ENCODE measurements around the gene SERHL2. TPM values are rescaled to one million over a fixed set of nuclear protein-coding genes. Genes with fewer than 3 reads are reported as not detected.
"Not testable (repeated sequence)": the region's sequence is repeated elsewhere in the genome, so short reads cannot be mapped to it uniquely, and the experiment has no call there.

The SERHL2 gene
- total and polyA plus RNA-seq, 2 donors (not counting 3 experiments of a cell fraction or from before 2014, with no cell fraction given): 0.80 to 2.0 TPM

DNA sequence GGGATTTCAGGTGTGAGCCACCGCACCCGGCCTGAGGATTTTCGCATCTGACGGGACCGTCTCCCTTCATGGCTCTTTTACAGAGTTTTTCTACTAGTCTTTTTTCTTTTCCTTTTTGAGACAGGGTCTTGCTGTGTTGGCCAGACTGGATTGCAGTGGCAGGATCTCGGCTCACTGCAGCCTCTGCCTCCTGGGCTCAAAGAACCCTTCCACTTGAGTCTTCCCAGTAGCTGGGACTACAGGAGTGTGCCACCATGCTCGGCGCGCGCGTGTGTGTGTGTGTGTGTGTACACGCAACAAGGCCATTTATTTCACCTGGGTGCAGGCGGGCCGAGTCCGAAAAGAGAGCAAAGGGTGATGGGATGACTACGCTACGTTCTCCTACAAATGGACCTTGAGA lies 10.9 kb downstream of the SERHL2 start:
- CTCF ChIA-PET: no interaction called here
- intact Hi-C loops (cut with micrococcal nuclease): no loop called here
- no TSS peak for BruUV-seq (replicated peaks)

DNA sequence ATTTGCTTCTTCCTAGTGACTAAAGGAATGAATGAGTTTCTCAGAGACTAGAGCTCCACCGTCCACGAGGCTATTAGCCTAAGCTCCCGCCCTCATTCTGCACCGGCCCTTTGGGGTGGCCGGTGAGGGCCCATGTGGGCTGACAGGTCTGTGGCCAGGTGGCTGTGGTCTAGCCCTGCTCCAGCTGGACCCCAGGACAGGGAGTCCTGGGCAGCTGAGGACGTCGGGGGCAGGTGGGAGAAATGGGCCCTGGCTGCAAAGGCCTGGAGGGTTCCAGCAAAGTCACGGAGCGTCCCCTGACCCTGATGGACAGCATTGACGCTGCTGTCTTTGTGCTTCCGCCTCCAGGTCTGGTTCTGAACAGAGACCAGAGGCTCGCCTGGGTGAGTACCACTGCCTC lies 12.2 kb downstream of the SERHL2 start:
- intact Hi-C loops (cut with micrococcal nuclease): no loop called here
- CTCF ChIA-PET: no interaction called here
- Histone ChIP-seq H3K9me3 (replicated peaks; ENCODE audit: control insufficient read depth, insufficient read depth, low read length) (no peaks in the 10 kb centered on the region), H2AFZ (ENCODE audit: low read depth, low read length) (no peak overlapping the region), H3K27me3 (ENCODE audit: control insufficient read depth in 2 of 2, insufficient read depth in 2 of 2, low read length in 2 of 2) (no peaks in the 10 kb centered on the region), H3K4me3 (replicated peaks in 1 of 3; ENCODE audit: insufficient read depth in 1 of 3, low read depth in 1 of 3, low read length in 3 of 3) (no peak overlapping the region), H3K36me3 (ENCODE audit: control insufficient read depth in 2 of 2, extremely low read depth in 1 of 2, insufficient read depth in 2 of 2, low read length in 2 of 2) (no peaks in the 10 kb centered on the region), H3K9me1 (replicated peaks; ENCODE audit: control insufficient read depth, extremely low read depth, insufficient read depth, low read length) (no peaks in the 10 kb centered on the region), H3K79me2 (ENCODE audit: control insufficient read depth, insufficient read depth, low read length) (no peaks in the 10 kb centered on the region), H4K20me1 (replicated peaks; ENCODE audit: control insufficient read depth, extremely low read depth, insufficient read depth, low read length) (no peaks in the 10 kb centered on the region), H3K9ac (replicated peaks; ENCODE audit: extremely low read depth, insufficient read depth, low read length) (no peak overlapping the region), H3K4me2 (ENCODE audit: insufficient read depth, low read length) (no peak overlapping the region), H3K4me1 (ENCODE audit: control insufficient read depth, extremely low read depth, insufficient read depth, low read length) (no peaks in the 10 kb centered on the region), H3K27ac (ENCODE audit: insufficient read depth, low read depth, low read length) (no peak overlapping the region)
- no peak for DNase-seq (ENCODE audit: low read depth, low spot score)
- dilution Hi-C loops (cut with MboI; ENCODE audit: extremely low pct_ligation_motif_present, low sequenced_read_pairs): no loop called here
- FAIRE-seq: no peak
- TF ChIP-seq, protein P1, sequence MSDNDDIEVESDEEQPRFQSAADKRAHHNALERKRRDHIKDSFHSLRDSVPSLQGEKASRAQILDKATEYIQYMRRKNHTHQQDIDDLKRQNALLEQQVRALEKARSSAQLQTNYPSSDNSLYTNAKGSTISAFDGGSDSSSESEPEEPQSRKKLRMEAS (IDR thresholded peaks at IDR 0.05; ENCODE audit: insufficient read depth, insufficient read length): no peak
- no peak for TF ChIP-seq JUN (IDR thresholded peaks at IDR 0.05; ENCODE audit: borderline replicate concordance, insufficient read depth, insufficient read length, low read depth)
- no peak for TF ChIP-seq POLR2AphosphoS5 (IDR thresholded peaks at IDR 0.05; ENCODE audit: insufficient read depth, low read depth, low read length)
- POLR2A ChIA-PET: interaction anchor here (0.6 kb wide), 1 partner anchor 42 kb away, joined by 9 read pairs; no protein-coding TSS in a partner anchor
- BruUV-seq (replicated peaks): no TSS peak

More for the DNA sequence above, 10.9 kb downstream of the SERHL2 start:
- TF ChIP-seq FOS (IDR thresholded peaks at IDR 0.05; ENCODE audit: borderline replicate concordance, insufficient read depth, low read length) (no peak), JUN (IDR thresholded peaks at IDR 0.05; ENCODE audit: borderline replicate concordance, insufficient read depth, insufficient read length, low read depth) (no peak), POLR2AphosphoS5 (IDR thresholded peaks at IDR 0.05; ENCODE audit: insufficient read depth, low read depth, low read length) (no peak), MYC (IDR thresholded peaks at IDR 0.05; ENCODE audit: low read depth, low read length) (no peak)
- TF ChIP-seq, protein P1 (IDR thresholded peaks at IDR 0.05; ENCODE audit: insufficient read depth, insufficient read length): no peak
- H3K79me2 ChIP-seq (ENCODE audit: control insufficient read depth, insufficient read depth, low read length): no peaks in the 10 kb centered on the region
- H3K4me2 ChIP-seq (ENCODE audit: insufficient read depth, low read length): no peak overlapping the region
- no peak overlapping the region for H2AFZ ChIP-seq (ENCODE audit: low read depth, low read length)
- no peaks in the 10 kb centered on the region for H3K27me3 ChIP-seq (ENCODE audit: control insufficient read depth in 2 of 2, insufficient read depth in 2 of 2, low read length in 2 of 2)
- H4K20me1 ChIP-seq (replicated peaks; ENCODE audit: control insufficient read depth, extremely low read depth, insufficient read depth, low read length): no peaks in the 10 kb centered on the region
- POLR2A ChIA-PET: no interaction called here
- no peaks in the 10 kb centered on the region for H3K9me1 ChIP-seq (replicated peaks; ENCODE audit: control insufficient read depth, extremely low read depth, insufficient read depth, low read length)
- dilution Hi-C loops (cut with MboI; ENCODE audit: extremely low pct_ligation_motif_present, low sequenced_read_pairs): no loop called here
- no peak for DNase-seq (ENCODE audit: low read depth, low spot score)
- no peaks in the 10 kb centered on the region for H3K36me3 ChIP-seq (ENCODE audit: control insufficient read depth in 2 of 2, extremely low read depth in 1 of 2, insufficient read depth in 2 of 2, low read length in 2 of 2)
- H3K9ac ChIP-seq (replicated peaks; ENCODE audit: extremely low read depth, insufficient read depth, low read length): no peak overlapping the region
- no peaks in the 10 kb centered on the region for H3K9me3 ChIP-seq (replicated peaks; ENCODE audit: control insufficient read depth, insufficient read depth, low read length)
- no peak overlapping the region for H3K4me3 ChIP-seq (replicated peaks in 1 of 3; ENCODE audit: insufficient read depth in 1 of 3, low read depth in 1 of 3, low read length in 3 of 3)
- no peak for FAIRE-seq
- no peak overlapping the region for H3K27ac ChIP-seq (ENCODE audit: insufficient read depth, low read depth, low read length)
- no peaks in the 10 kb centered on the region for H3K4me1 ChIP-seq (ENCODE audit: control insufficient read depth, extremely low read depth, insufficient read depth, low read length)

DNA sequence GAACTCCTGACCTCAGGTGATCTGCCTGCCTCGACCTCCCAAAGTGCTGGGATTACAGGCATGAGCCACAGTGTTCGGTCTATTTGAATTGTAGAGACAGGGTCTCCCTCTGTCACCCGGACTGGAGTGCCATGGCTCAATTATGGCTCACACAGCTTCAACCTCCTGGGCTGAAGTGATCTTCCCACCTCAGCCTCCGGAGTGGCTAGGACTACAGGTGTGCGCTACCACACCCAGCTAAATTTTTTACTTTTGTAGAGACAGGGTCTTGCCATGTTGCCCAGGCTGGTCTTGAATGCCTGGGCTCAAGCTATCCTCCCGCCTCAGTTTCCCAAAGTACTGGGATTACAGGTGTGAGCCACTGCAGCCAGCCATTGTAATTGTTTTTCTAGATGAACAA lies 14.2 kb downstream of the SERHL2 start:
- POLR2A ChIA-PET; CTCF ChIA-PET; FAIRE-seq; H4K20me1 ChIP-seq (replicated peaks; ENCODE audit: control insufficient read depth, extremely low read depth, insufficient read depth, low read length); H3K79me2 ChIP-seq (ENCODE audit: control insufficient read depth, insufficient read depth, low read length); H2AFZ ChIP-seq (ENCODE audit: low read depth, low read length); H3K4me1 ChIP-seq (ENCODE audit: control insufficient read depth, extremely low read depth, insufficient read depth, low read length); H3K9me3 ChIP-seq (replicated peaks; ENCODE audit: control insufficient read depth, insufficient read depth, low read length); H3K27ac ChIP-seq (ENCODE audit: insufficient read depth, low read depth, low read length); intact Hi-C loops (cut with micrococcal nuclease); H3K27me3 ChIP-seq (ENCODE audit: control insufficient read depth in 2 of 2, insufficient read depth in 2 of 2, low read length in 2 of 2); DNase-seq (ENCODE audit: low read depth, low spot score); dilution Hi-C loops (cut with MboI; ENCODE audit: extremely low pct_ligation_motif_present, low sequenced_read_pairs); H3K36me3 ChIP-seq (ENCODE audit: control insufficient read depth in 2 of 2, extremely low read depth in 1 of 2, insufficient read depth in 2 of 2, low read length in 2 of 2); H3K4me2 ChIP-seq (ENCODE audit: insufficient read depth, low read length); H3K9ac ChIP-seq (replicated peaks; ENCODE audit: extremely low read depth, insufficient read depth, low read length); H3K4me3 ChIP-seq (replicated peaks in 1 of 3; ENCODE audit: insufficient read depth in 1 of 3, low read depth in 1 of 3, low read length in 3 of 3); BruUV-seq (replicated peaks); H3K9me1 ChIP-seq (replicated peaks; ENCODE audit: control insufficient read depth, extremely low read depth, insufficient read depth, low read length): not testable (repeated sequence)

Data from endothelial cell of umbilical vein (primary cell).